Subcutaneous adipose tissue (tissue), 4 donors: ENCODE data around the gene TRIO. TPM values are rescaled to one million over a fixed set of nuclear protein-coding genes. Genes with fewer than 3 reads are reported as not detected.

Source experiments
- CTCF ChIP-seq: fragments of 450-650 bp; IDR thresholded peaks from one replicate; pipeline ENCODE4 v1.5.1; 2016; ENCODE audit warnings: low read depth, mild to moderate bottlenecking, control low read depth, antibody characterized with exemption, moderate library complexity
- total RNA-seq, 4 donors: library from RNA; depleted of rRNA; stranded (reverse); fragments of >200 nt; gene quantifications; one replicate each; pipeline ENCODE4 v1.1.0, GENCODE V29; 2016

Gene TRIO
- total RNA-seq, 4 donors from 2014 or later = 193 to 238 (median 212) TPM

- no peak for TF ChIP-seq CTCF
Measured at GRCh38 chr5:14429101-14430050, 286.2 kb downstream of the TRIO start.

GRCh38 chr5:14431534-14431933 lies 288.4 kb downstream of the TRIO start:
- TF ChIP-seq CTCF = no peak

- no peak for TF ChIP-seq CTCF
Measured at GRCh38 chr5:14432931-14433589, 289.9 kb downstream of the TRIO start.

- no peak for TF ChIP-seq CTCF
Measured at GRCh38 chr5:14435481-14435880, 292.3 kb downstream of the TRIO start.

- no peak for TF ChIP-seq CTCF
Measured at GRCh38 chr5:14436801-14437542, 293.8 kb downstream of the TRIO start.

- no peak for TF ChIP-seq CTCF
Measured at GRCh38 chr5:14438195-14438606, 295.1 kb downstream of the TRIO start.
